HG02759 (cell line): ENCODE measurements around the gene ATMIN.

Experiments
- ATAC-seq: cut with Tn5 transposase; IDR thresholded peaks from one replicate; pipeline ENCODE4 v1.9.1; 2021; ENCODE audit warnings: mild to moderate bottlenecking, moderate library complexity; ENCODE audit not compliant: unreplicated experiment

Gene ATMIN

GRCh38 chr16:81035398-81035974 is at the start of gene ATMIN:
Gene ATMIN, plus strand, starts transcription at chr16:81035842. Its CDS starts 29 bp downstream, at chr16:81035871.
- peak; percentile 92 for ATAC-seq

GRCh38 chr16:80986557-80986956 is 49.1 kb upstream of the ATMIN start:
- ATAC-seq = no peak

GRCh38 chr16:80988756-80989155 is 46.9 kb upstream of the ATMIN start:
- no peak for ATAC-seq

GRCh38 chr16:80989801-80990200 is 45.8 kb upstream of the ATMIN start:
- ATAC-seq = no peak

GRCh38 chr16:80990577-80990976 is 45.1 kb upstream of the ATMIN start:
- ATAC-seq = no peak

- ATAC-seq = no peak
Observed at GRCh38 chr16:80990978-80991377, 44.7 kb upstream of the ATMIN start.

GRCh38 chr16:80991792-80992430 is 43.7 kb upstream of the ATMIN start:
- ATAC-seq = no peak

GRCh38 chr16:80992676-80993293 is 42.9 kb upstream of the ATMIN start:
- no peak for ATAC-seq

GRCh38 chr16:80993307-80993706 is 42.3 kb upstream of the ATMIN start:
- no peak for ATAC-seq

GRCh38 chr16:80993834-80994233 is 41.8 kb upstream of the ATMIN start:
- no peak for ATAC-seq

- ATAC-seq = no peak
Observed at GRCh38 chr16:80994451-80994850, 41.2 kb upstream of the ATMIN start.

- ATAC-seq = no peak
Observed at GRCh38 chr16:80996688-80997138, 38.9 kb upstream of the ATMIN start.

- ATAC-seq = peak; percentile 79
Observed at GRCh38 chr16:80997139-80997798, 38.4 kb upstream of the ATMIN start.

GRCh38 chr16:80997964-80998620 is 37.5 kb upstream of the ATMIN start:
- ATAC-seq = no peak

GRCh38 chr16:81000873-81001272 is 34.8 kb upstream of the ATMIN start:
- ATAC-seq = no peak

GRCh38 chr16:81001330-81001729 is 34.3 kb upstream of the ATMIN start:
- no peak for ATAC-seq

GRCh38 chr16:81003064-81003463 is 32.6 kb upstream of the ATMIN start:
- ATAC-seq = no peak

GRCh38 chr16:81003610-81004460 is 31.8 kb upstream of the ATMIN start:
- ATAC-seq = no peak

- ATAC-seq = no peak
Observed at GRCh38 chr16:81004646-81005353, 30.8 kb upstream of the ATMIN start.
